GM23248 (cell line): ENCODE results near the gene SESTD1. TPM values are rescaled to one million over a fixed set of nuclear protein-coding genes. Genes with fewer than 3 reads are reported as not detected.

Experiments used
- DNase-seq: peaks from one replicate; pipeline ENCODE4 v3.0.0-alpha.2; 2015
- H2AFZ ChIP-seq: fragments of 200-600 bp; sonication (generic); 2 replicates; pipeline ENCODE4 v1.6.1; 2016; ENCODE audit warnings: antibody characterized with exemption
- H3F3A ChIP-seq: fragments of 200-600 bp; sonication (generic); 2 replicates; pipeline ENCODE4 v1.6.1; 2016; ENCODE audit warnings: mild to moderate bottlenecking, antibody characterized with exemption, mixed run types; ENCODE audit not compliant: insufficient read depth
- H3K27ac ChIP-seq: fragments of 200-600 bp; sonication (generic); 2 replicates; pipeline ENCODE4 v1.5.1; 2016; ENCODE audit warnings: mild to moderate bottlenecking
- H3K27me3 ChIP-seq: fragments of 200-600 bp; sonication (generic); replicated peaks from 2 replicates; pipeline ENCODE4 v1.6.1; 2016; ENCODE audit warnings: mild to moderate bottlenecking; ENCODE audit not compliant: insufficient read depth
- H3K36me3 ChIP-seq: fragments of 200-600 bp; sonication (generic); 2 replicates; pipeline ENCODE4 v1.6.1; 2016; ENCODE audit warnings: low read depth, mild to moderate bottlenecking
- H3K4me1 ChIP-seq: fragments of 200-600 bp; sonication (generic); 2 replicates; pipeline ENCODE4 v1.6.1; 2016; ENCODE audit warnings: mild to moderate bottlenecking; ENCODE audit not compliant: insufficient read depth
- H3K4me2 ChIP-seq: fragments of 200-600 bp; sonication (generic); one replicate; pipeline ENCODE4 v1.6.1; 2016; ENCODE audit warnings: mild to moderate bottlenecking; ENCODE audit not compliant: unreplicated experiment
- H3K4me3 ChIP-seq: fragments of 200-600 bp; sonication (generic); 2 replicates; pipeline ENCODE4 v1.5.1; 2016; ENCODE audit warnings: mild to moderate bottlenecking
- H3K79me2 ChIP-seq: fragments of 200-600 bp; sonication (generic); 2 replicates; pipeline ENCODE4 v1.6.1; 2016; ENCODE audit warnings: mild to moderate bottlenecking; ENCODE audit not compliant: insufficient read depth
- H3K9ac ChIP-seq: fragments of 200-600 bp; sonication (generic); 2 replicates; pipeline ENCODE4 v1.6.1; 2016; ENCODE audit warnings: mild to moderate bottlenecking
- H3K9me2 ChIP-seq: fragments of 200-600 bp; sonication (generic); 2 replicates; pipeline ENCODE4 v1.6.1; 2016; ENCODE audit warnings: mixed run types, mild to moderate bottlenecking, moderate library complexity; ENCODE audit not compliant: insufficient read depth
- H3K9me3 ChIP-seq: fragments of 200-600 bp; sonication (generic); one replicate; pipeline ENCODE4 v1.6.1; 2017; ENCODE audit warnings: low read depth
- H4K20me1 ChIP-seq: fragments of 200-600 bp; sonication (generic); 2 replicates; pipeline ENCODE4 v1.6.0; 2016; ENCODE audit not compliant: insufficient read depth
- EZH2 ChIP-seq: fragments of 200-600 bp; sonication (generic); IDR thresholded peaks from 2 replicates; pipeline ENCODE4 v1.6.1; 2018; ENCODE audit warnings: antibody characterized with exemption, mild to moderate bottlenecking; ENCODE audit not compliant: insufficient read depth, poor library complexity, severe bottlenecking
- EZH2phosphoT487 ChIP-seq: fragments of 200-600 bp; sonication (generic); IDR thresholded peaks from 2 replicates; pipeline ENCODE4 v1.6.1; 2018; ENCODE audit warnings: antibody characterized with exemption, moderate library complexity, mild to moderate bottlenecking, low read depth; ENCODE audit not compliant: insufficient read depth
- WGBS, 2 experiments: methylation state at CpG; one replicate each; pipeline ENCODE4 v1.1.6; 2015 to 2017; ENCODE audit warnings: low lambda C conversion rate in 2 of 2, low coverage in 1 of 2; ENCODE audit errors: missing lambda C conversion rate in 2 of 2; 5-methylcytosine and 5-hydroxymethylcytosine counted together
- in situ Hi-C: fragments of 300-500 bp; cut with MboI; formaldehyde crosslinking; loops from 2 replicates; pipeline ENCODE4 v1.15.0; 2020
- polyA plus RNA-seq: library from polyadenylated mRNA; unstranded; fragments of >200 nt; fragmentation: Nextera tagmentation; extraction: Ambion mirVana; gene quantifications from 2 replicates; pipeline ENCODE4 v1.2.1, GENCODE V29; 2016
- total RNA-seq: library from RNA; depleted of rRNA; stranded (reverse); fragments of >200 nt; shearing (Covaris generic); gene quantifications from 2 replicates; pipeline ENCODE4 v1.2.3, GENCODE V29; 2014

SESTD1 gene
- total and polyA plus RNA-seq, 2 experiments from 2014 or later: 22.5 to 77.1 TPM

DNA sequence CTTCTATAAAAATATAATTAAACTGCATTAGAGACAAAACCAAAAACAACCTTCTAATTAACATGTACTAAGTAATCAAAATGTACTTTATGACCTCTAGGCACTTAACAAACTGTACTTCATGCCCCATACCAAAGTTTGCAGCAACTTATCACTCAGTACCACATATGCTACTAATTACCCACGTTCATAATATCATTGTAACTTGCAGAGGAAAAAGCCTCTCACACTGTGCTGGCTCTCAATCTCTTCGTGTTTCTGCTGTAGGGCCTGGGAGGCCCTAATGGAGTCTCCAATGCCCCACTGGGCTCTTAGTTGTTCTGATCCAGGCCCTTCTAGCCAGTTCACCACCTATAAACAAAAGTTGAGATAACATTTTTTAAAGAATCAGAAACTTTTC lies 132.6 kb downstream of the SESTD1 start:
- no peaks in the 10 kb centered on the region for H3K9me2 ChIP-seq
- WGBS, 2 experiments: 6 to 8% methylated on average over 2 of the region's 2 CpGs
- no peak for DNase-seq
- in situ Hi-C loops: no loop called here
- no peaks in the 10 kb centered on the region for H3K9me3 ChIP-seq
- H3K9ac ChIP-seq: no peak overlapping the region
- no peak overlapping the region for H3K4me2 ChIP-seq
- no peak overlapping the region for H2AFZ ChIP-seq
- no peaks in the 10 kb centered on the region for H3F3A ChIP-seq
- H3K79me2 ChIP-seq: no peaks in the 10 kb centered on the region
- no peak overlapping the region for H3K4me3 ChIP-seq
- peaks cover 4% of the 10 kb centered on the region; the same call in 1 of the 2 replicates for H3K4me1 ChIP-seq
- H4K20me1 ChIP-seq: no peaks in the 10 kb centered on the region
- no peaks in the 10 kb centered on the region for H3K27me3 ChIP-seq
- peaks cover 8% of the 10 kb centered on the region; the same call in 1 of the 2 replicates for H3K36me3 ChIP-seq
- TF ChIP-seq EZH2 (no peak), EZH2phosphoT487 (no peak)
- no peak overlapping the region for H3K27ac ChIP-seq

DNA sequence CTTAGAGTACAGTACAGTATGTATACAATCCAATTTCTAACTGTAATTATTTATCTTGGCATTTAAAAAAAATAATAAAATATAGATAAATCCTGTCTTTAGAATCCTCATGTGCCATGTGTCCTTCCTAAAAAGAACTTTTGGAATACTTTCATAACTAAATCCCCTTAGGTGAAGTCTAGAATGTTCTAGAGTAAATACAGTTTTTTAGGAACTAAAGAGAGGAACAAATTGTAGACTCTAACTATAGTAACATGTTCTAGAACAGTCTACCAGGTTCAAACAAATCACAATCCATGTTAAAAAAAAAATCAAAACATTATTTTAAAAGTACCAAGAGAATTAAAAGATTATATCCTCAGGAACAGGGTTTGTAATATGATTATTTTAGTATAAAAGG lies 134.1 kb downstream of the SESTD1 start:
- in situ Hi-C loops: no loop called here
- DNase-seq: no peak
- no peak overlapping the region for H3K9ac ChIP-seq
- H3K9me3 ChIP-seq: no peaks in the 10 kb centered on the region
- no peaks in the 10 kb centered on the region for H3K27me3 ChIP-seq
- peaks cover 4% of the 10 kb centered on the region; the same call in 1 of the 2 replicates for H3K4me1 ChIP-seq
- no peaks in the 10 kb centered on the region for H3K79me2 ChIP-seq
- no peak overlapping the region for H3K4me2 ChIP-seq
- no peak overlapping the region for H3K27ac ChIP-seq
- no peak overlapping the region for H3K4me3 ChIP-seq
- no peaks in the 10 kb centered on the region for H3K9me2 ChIP-seq
- TF ChIP-seq EZH2 (no peak), EZH2phosphoT487 (no peak)
- no peaks in the 10 kb centered on the region for H3F3A ChIP-seq
- peaks cover 8% of the 10 kb centered on the region; the same call in 1 of the 2 replicates for H3K36me3 ChIP-seq
- H2AFZ ChIP-seq: no peak overlapping the region
- no peaks in the 10 kb centered on the region for H4K20me1 ChIP-seq

DNA sequence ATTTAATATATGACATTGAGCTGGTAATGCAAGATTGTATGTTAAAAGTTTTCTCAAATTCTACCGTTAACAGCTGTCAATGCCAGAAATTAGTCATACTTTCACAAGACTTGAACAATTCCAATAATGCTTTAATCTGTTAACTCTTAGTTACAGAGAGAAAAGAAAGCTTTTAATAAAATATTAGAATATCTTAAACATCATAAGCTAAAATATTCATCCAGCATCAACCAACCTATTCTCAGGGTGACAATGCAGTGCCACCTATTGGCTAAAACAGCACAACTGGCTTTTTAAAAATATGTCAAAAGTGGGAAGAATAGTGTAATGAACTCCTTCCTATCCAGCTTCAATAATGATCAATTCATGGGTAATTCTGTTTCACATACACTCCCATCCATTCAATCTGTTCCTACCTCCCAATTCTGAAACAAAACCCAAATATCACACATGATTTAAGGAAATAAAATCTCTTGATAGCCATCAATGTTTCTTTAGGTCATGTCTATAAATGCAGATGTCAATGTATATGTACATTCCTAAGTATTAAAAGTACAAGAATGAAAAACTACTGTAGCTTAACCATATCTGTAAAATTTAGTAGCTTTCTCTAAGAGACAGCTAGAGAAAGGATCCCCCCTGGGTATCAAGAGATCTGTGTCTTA lies 134.9 kb downstream of the SESTD1 start:
- no peaks in the 10 kb centered on the region for H4K20me1 ChIP-seq
- no peaks in the 10 kb centered on the region for H3K79me2 ChIP-seq
- H3K9ac ChIP-seq: no peak overlapping the region
- 13 to 21% methylated on average over 1 of the region's 1 CpG for WGBS, 2 experiments
- H2AFZ ChIP-seq: no peak overlapping the region
- H3K36me3 ChIP-seq: peaks cover 8% of the 10 kb centered on the region; the same call in 1 of the 2 replicates
- in situ Hi-C loops: no loop called here
- peaks cover 4% of the 10 kb centered on the region; the same call in 1 of the 2 replicates for H3K4me1 ChIP-seq
- H3K27me3 ChIP-seq: no peaks in the 10 kb centered on the region
- TF ChIP-seq EZH2phosphoT487 (no peak), EZH2 (no peak)
- H3K4me2 ChIP-seq: no peak overlapping the region
- no peak overlapping the region for H3K27ac ChIP-seq
- H3K9me3 ChIP-seq: no peaks in the 10 kb centered on the region
- no peaks in the 10 kb centered on the region for H3K9me2 ChIP-seq
- H3K4me3 ChIP-seq: no peak overlapping the region
- peak; percentile 37 for DNase-seq
- no peaks in the 10 kb centered on the region for H3F3A ChIP-seq

DNA sequence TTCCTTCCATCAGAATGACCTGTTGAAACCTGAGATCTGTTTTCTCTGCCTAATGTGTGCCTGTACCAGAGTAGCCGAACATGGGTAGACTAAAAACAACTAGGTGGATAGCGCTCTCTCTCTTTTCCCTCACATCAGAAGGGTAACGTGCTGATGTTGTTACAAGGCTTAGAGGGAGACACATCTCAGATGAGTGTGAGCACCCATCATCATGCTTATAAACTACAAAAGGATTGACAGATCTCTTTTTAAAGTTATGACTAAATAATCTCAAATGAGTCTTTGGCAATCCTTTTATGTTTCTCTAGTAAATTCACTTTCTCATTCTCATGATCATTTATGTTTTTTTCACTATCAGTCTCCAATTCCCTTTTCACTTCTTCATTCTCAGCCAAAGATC lies 139.2 kb downstream of the SESTD1 start:
- no peaks in the 10 kb centered on the region for H3K4me1 ChIP-seq
- H3F3A ChIP-seq: no peaks in the 10 kb centered on the region
- no peak overlapping the region for H2AFZ ChIP-seq
- in situ Hi-C loops: no loop called here
- no peaks in the 10 kb centered on the region for H3K9me3 ChIP-seq
- no peak overlapping the region for H3K27ac ChIP-seq
- 99 to 100% methylated on average over 3 of the region's 3 CpGs for WGBS, 2 experiments
- no peak overlapping the region for H3K9ac ChIP-seq
- H3K27me3 ChIP-seq: no peaks in the 10 kb centered on the region
- H3K36me3 ChIP-seq: peaks cover 6% of the 10 kb centered on the region; the same call in 1 of the 2 replicates
- no peak overlapping the region for H3K4me2 ChIP-seq
- H3K79me2 ChIP-seq: no peaks in the 10 kb centered on the region
- no peak for DNase-seq
- TF ChIP-seq EZH2 (no peak), EZH2phosphoT487 (no peak)
- no peaks in the 10 kb centered on the region for H3K9me2 ChIP-seq
- no peaks in the 10 kb centered on the region for H4K20me1 ChIP-seq
- H3K4me3 ChIP-seq: no peak overlapping the region
